Kidney (tissue), 14 donors: ENCODE results near the gene PITX2. TPM values are rescaled to one million over a fixed set of nuclear protein-coding genes. Genes with fewer than 3 reads are reported as not detected.

Source experiments
- DNase-seq, 5 donors: peaks; one replicate each; pipeline ENCODE4 v3.0.0-alpha.2; 2013 to 2020
- FAIRE-seq: peaks from 2 replicates; lab custom pipeline; 2012; peaks lifted over from hg19 to GRCh38; lab: Jason Lieb, UNC
- H3K27ac ChIP-seq, 2 donors: one replicate each; pipeline ENCODE4 v1.7.0; 2013; ENCODE audit warnings: low read depth in 2 of 2, low read length in 2 of 2, inconsistent platforms in 1 of 2
- H3K27me3 ChIP-seq: one replicate; pipeline ENCODE4 v1.7.1; 2013; ENCODE audit warnings: low read length, inconsistent platforms; ENCODE audit not compliant: control insufficient read depth, insufficient read depth
- H3K36me3 ChIP-seq, 3 donors: one replicate each; pipeline versions ENCODE4 v1.7.0 to v1.7.1; 2013; ENCODE audit warnings: low read length in 3 of 3, control low read depth in 1 of 3, inconsistent platforms in 1 of 3; ENCODE audit not compliant: insufficient read depth in 3 of 3, control insufficient read depth in 2 of 3
- H3K4me1 ChIP-seq, 3 donors: one replicate each; pipeline versions ENCODE4 v1.7.0 to v1.7.1; 2013; ENCODE audit warnings: low read length in 3 of 3, inconsistent platforms in 1 of 3, low read depth in 1 of 3; ENCODE audit not compliant: control insufficient read depth in 2 of 3, insufficient read depth in 2 of 3
- H3K4me3 ChIP-seq, 3 donors: one replicate each; pipeline versions ENCODE4 v1.7.0 to v1.8.1; 2013; ENCODE audit warnings: low read length in 3 of 3, control low read depth in 1 of 3, inconsistent platforms in 1 of 3
- H3K9ac ChIP-seq, 3 donors: one replicate each; pipeline versions ENCODE4 v1.7.0 to v1.7.1; 2013; ENCODE audit warnings: low read length in 3 of 3, control low read depth in 1 of 3, inconsistent platforms in 1 of 3
- H3K9me3 ChIP-seq, 3 donors: one replicate each; pipeline versions ENCODE4 v1.7.0 to v1.7.1; 2013; ENCODE audit warnings: low read length in 3 of 3, control low read depth in 1 of 3, inconsistent platforms in 1 of 3; ENCODE audit not compliant: control insufficient read depth in 2 of 3, insufficient read depth in 1 of 3
- intact Hi-C: fragments of 100-400 bp; cut with DNase I; formaldehyde crosslinking; loops from one replicate; pipeline ENCODE4 v1.11.1; 2022
- polyA plus RNA-seq: library from polyadenylated mRNA; stranded (reverse); fragments of 350-450 nt; fragmentation: Illumina TruSeq; extraction: RNeasy Lipid Tissue Mini Kit (QIAGEN cat#74804); gene quantifications from one replicate; pipeline ENCODE4 v1.2.3, GENCODE V29; 2014; ENCODE audit warnings: low read depth, low replicate concordance; ENCODE audit not compliant: insufficient read depth
- total RNA-seq: library from RNA; stranded (reverse); fragmentation: NEBNext Ultra II Directional; extraction: Animal tissue kit (Norgen Biotek cat#: 25700); gene quantifications from one replicate; pipeline ENCODE4 v1.2.1, GENCODE V29; 2021
- TF ChIP-seq, protein P1 (sequence below): IDR thresholded peaks from 3 replicates; pipeline ENCODE4 v1.5.1; 2012; ENCODE audit warnings: mild to moderate bottlenecking, moderate library complexity, borderline replicate concordance; ENCODE audit not compliant: insufficient read depth; ENCODE audit errors: extremely low read depth
- donor health status: control.
- donor health status: control.
- donor health status: control.
- donor health status: control.
- donor health status: control.
- donor health status: DM: yes; HTN: yes; CAD: no.
- donor health status: Normal renal cell carcinoma (clear cell type).

Gene PITX2
- total and polyA plus RNA-seq, 2 donors from 2014 or later = 0.71 to 3.2 TPM

DNA sequence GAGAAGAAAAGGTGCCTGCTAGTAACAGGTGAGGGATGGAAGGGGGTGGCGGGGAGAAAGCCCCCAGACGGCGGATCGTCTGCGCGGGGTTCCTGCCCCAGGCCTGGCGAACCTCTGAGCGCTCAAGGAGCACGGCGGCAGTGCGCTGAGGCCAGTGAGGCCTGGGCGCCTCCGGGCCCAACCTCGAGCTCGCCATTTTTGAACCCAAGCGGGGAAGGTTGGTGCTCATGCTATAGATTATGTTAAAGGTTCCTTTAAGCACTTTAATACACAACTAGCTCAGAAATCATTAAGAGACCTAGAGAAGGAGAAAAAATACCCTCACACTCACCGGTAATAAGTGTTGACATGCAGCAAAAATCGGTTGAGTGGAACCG lies 7.9 kb downstream of the PITX2 start:
- FAIRE-seq (no peak), DNase-seq (peak in 1 of 5 donors; percentile 42)
- Histone ChIP-seq H3K27me3 (peaks cover 88% of the 10 kb centered on the region), H3K36me3 (no peaks in the 10 kb centered on the region), H3K27ac (no peak overlapping the region), H3K9ac (no peak overlapping the region), H3K9me3 (no peaks in the 10 kb centered on the region), H3K4me1 (peaks cover 0 to 10% (median 0%) of the 10 kb centered on the region in 3 donors), H3K4me3 (peak overlapping the region in 1 of 3 donors; percentile 16)
- intact Hi-C loops = no loop called here
- TF ChIP-seq, protein P1, sequence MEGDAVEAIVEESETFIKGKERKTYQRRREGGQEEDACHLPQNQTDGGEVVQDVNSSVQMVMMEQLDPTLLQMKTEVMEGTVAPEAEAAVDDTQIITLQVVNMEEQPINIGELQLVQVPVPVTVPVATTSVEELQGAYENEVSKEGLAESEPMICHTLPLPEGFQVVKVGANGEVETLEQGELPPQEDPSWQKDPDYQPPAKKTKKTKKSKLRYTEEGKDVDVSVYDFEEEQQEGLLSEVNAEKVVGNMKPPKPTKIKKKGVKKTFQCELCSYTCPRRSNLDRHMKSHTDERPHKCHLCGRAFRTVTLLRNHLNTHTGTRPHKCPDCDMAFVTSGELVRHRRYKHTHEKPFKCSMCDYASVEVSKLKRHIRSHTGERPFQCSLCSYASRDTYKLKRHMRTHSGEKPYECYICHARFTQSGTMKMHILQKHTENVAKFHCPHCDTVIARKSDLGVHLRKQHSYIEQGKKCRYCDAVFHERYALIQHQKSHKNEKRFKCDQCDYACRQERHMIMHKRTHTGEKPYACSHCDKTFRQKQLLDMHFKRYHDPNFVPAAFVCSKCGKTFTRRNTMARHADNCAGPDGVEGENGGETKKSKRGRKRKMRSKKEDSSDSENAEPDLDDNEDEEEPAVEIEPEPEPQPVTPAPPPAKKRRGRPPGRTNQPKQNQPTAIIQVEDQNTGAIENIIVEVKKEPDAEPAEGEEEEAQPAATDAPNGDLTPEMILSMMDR = no peak

DNA sequence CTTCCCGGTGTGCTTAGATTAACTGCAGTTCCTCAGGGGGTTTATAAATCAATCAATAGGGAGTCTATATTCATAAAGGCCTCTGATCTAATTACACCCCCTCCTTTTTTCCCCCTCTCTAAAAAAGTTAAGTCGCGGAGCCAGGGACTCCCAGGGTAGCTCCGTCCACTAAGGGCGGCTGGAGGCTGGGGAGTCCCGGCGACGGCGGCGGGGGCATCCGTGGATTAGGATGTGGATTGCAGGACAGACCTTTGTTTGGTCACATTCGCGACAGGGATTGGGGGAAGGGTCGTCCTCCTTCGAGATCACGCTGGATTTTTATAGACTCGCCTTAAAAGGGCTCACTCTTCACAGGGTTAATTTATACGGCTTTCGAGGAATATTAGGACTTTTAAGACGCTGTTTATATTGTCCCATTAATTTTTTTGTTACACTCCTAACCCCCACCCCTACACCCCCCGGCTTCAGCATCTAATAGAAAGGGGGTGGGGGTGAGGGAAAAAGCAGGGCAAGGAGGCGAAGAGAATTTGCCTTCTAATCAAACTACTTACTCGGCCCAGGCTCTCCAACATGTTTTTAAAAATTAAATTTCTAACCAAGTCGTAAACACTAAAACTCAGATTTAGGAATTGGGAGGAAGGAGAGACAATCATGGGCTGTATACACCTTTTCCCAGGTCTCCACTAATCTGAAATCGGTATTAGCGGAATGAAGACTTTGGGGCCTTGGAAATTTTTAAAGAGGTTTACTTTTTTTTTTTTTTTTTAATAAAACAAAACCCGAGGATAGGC lies 8.5 kb downstream of the PITX2 start:
- FAIRE-seq = no peak
- no peak overlapping the region for H3K9ac ChIP-seq
- H3K27ac ChIP-seq = no peak overlapping the region
- TF ChIP-seq, protein P1 = no peak
- intact Hi-C loops = no loop called here
- H3K4me3 ChIP-seq = no peak overlapping the region
- peak in 3 of 5 donors; percentile 9 to 35 (median 11) for DNase-seq
- H3K36me3 ChIP-seq = no peaks in the 10 kb centered on the region
- peaks cover 87% of the 10 kb centered on the region for H3K27me3 ChIP-seq
- H3K9me3 ChIP-seq = no peaks in the 10 kb centered on the region
- H3K4me1 ChIP-seq = peaks cover 0 to 10% (median 0%) of the 10 kb centered on the region in 3 donors

DNA sequence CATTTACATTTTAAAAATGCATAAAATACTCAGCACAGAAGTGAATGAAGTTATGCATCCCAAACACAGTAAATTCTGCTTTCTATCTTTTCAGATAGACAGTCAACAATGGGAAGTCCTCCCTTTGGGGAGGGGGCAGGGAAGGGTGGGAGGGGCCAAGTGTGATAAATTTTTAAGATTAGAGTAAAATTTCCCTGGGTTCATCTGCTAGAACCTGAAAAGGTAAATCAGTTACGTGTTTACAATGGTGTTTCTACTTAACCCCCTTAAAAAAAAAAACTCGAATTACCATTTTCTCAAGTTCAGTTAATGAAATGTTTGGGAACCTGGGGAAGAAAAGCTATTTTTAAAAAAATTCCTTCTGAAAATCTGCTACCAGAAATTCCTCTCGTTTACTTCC lies 9.1 kb downstream of the PITX2 start:
- H3K27me3 ChIP-seq = peaks cover 87% of the 10 kb centered on the region
- no peak for FAIRE-seq
- H3K27ac ChIP-seq = no peak overlapping the region
- intact Hi-C loops = no loop called here
- peak in 1 of 5 donors; percentile 4 for DNase-seq
- H3K4me1 ChIP-seq = peaks cover 0 to 10% (median 0%) of the 10 kb centered on the region in 3 donors
- no peaks in the 10 kb centered on the region for H3K9me3 ChIP-seq
- TF ChIP-seq, protein P1 = no peak
- H3K4me3 ChIP-seq = no peak overlapping the region
- H3K36me3 ChIP-seq = no peaks in the 10 kb centered on the region
- no peak overlapping the region for H3K9ac ChIP-seq
